ENCODE data around the gene NADSYN1.

DNA sequence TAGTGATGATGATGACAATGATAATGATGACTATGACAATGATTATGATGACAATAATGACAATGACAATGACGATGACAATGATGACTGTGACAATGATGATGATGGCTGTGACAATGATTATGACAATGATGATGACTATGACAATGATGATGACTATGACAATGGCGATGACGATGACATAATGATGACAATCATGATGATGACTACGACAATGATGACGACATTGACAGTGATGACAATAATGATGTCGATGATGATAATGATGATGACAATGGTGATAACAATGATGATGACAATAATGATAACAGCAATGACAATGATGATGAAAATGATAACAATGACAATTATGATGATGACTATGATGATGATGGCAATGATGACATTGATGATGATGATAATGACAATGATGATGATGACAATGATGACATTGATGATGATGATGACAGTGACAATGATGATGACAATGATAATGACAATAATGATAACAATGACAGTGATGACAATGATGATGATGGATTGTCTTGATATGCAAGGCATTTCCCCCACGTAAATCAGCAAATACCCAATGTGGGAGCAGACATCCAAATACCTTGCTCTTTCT, 42.5 kb upstream of the NADSYN1 start:
- TF ChIP-seq GATA3 (IDR thresholded peaks at IDR 0.05; ENCODE audit: low read depth, low read length) = no peak
- no peak for TF ChIP-seq GATA2 (IDR thresholded peaks at IDR 0.05; ENCODE audit: low read depth, low read length)
